ENCODE data around the gene NAB2.

GRCh38 chr12:57096748-57097553, 8.0 kb downstream of the NAB2 start:
- no peak for TF ChIP-seq CTCF (IDR thresholded peaks at IDR 0.05; ENCODE audit: insufficient read depth, low read length, poor library complexity, severe bottlenecking)
- TF ChIP-seq EZH2phosphoT487 (conservative IDR thresholded peaks at IDR 0.05; ENCODE audit: low read length): no peak

Data from SU-DHL-6 (cell line).